ENCODE results near the gene LCK. TPM values are rescaled to one million over a fixed set of nuclear protein-coding genes. Genes with fewer than 3 reads are reported as not detected.

The LCK gene
- total and polyA plus RNA-seq, 9 of the 15 experiments (the other 6 are each of a cell fraction or from before 2014, with no cell fraction given) = 0.04 to 0.47 (median 0.13) TPM; not detected in 6

- TF ChIP-seq ZBTB40 (IDR thresholded peaks at IDR 0.05) (peak; percentile 97), ZBTB40 (CRISPR knock-in tag; IDR thresholded peaks at IDR 0.05) (no peak), TEAD4 (IDR thresholded peaks at IDR 0.05; ENCODE audit: low read length) (no peak; the same call in 1 of the 2 replicates), TEAD4 (CRISPR knock-in tag; IDR thresholded peaks at IDR 0.05; ENCODE audit: borderline replicate concordance) (no peak), ZBTB17 (CRISPR knock-in tag; IDR thresholded peaks at IDR 0.05) (0 out of 2 replicates have a peak, but pooled peaks have one; percentile 8), BMI1 (IDR thresholded peaks at IDR 0.05; ENCODE audit: low read length) (peak; percentile 96), NFIX (CRISPR knock-in tag; IDR thresholded peaks at IDR 0.05; ENCODE audit: low read depth) (no peak), ZKSCAN1 (IDR thresholded peaks at IDR 0.05; ENCODE audit: low read depth, low read length) (no peak), TGIF2 (CRISPR knock-in tag; IDR thresholded peaks at IDR 0.05) (no peak), STAG1 (CRISPR knock-in tag; IDR thresholded peaks at IDR 0.05; ENCODE audit: borderline replicate concordance) (0 out of 2 replicates have a peak, but pooled peaks have one; percentile 23), CC2D1A (IDR thresholded peaks at IDR 0.05) (0 out of 2 replicates have a peak, but pooled peaks have one; percentile 3), ZBTB12 (CRISPR knock-in tag; IDR thresholded peaks at IDR 0.05) (0 out of 2 replicates have a peak, but pooled peaks have one; percentile 33), TAF7 (tag; IDR thresholded peaks at IDR 0.05) (peak; percentile 74), SIN3B (IDR thresholded peaks at IDR 0.05; ENCODE audit: low read depth) (peak; percentile 72), TFAP4 (CRISPR knock-in tag; IDR thresholded peaks at IDR 0.05; ENCODE audit: borderline replicate concordance) (peak; percentile 74), RFX1 (IDR thresholded peaks at IDR 0.05) (peak; percentile 98), XRCC5 (IDR thresholded peaks at IDR 0.05; ENCODE audit: low read depth, low read length) (no peak), POLR2AphosphoS5 (IDR thresholded peaks at IDR 0.05; ENCODE audit: control insufficient read depth, insufficient read depth, low read depth, low read length) (peak; percentile 92)
Observed at GRCh38 chr1:32221980-32222755, 28.9 kb upstream of the LCK start, which contains the start of the genes EIF3I and TMEM234 (continued).

Measured in K562 (cell line).